Activated naive CD8-positive, alpha-beta T cell (primary cell): ENCODE measurements around the gene SRP72.
"Not testable (repeated sequence)": the region's sequence is repeated elsewhere in the genome, so short reads cannot be mapped to it uniquely, and the experiment has no call there.

ENCODE experiments used
- H3K27ac Mint-ChIP-seq: one replicate; pipeline ENCODE4 v1.8.0; 2021; ENCODE audit warnings: mixed read lengths
- H3K27me3 Mint-ChIP-seq: one replicate; pipeline ENCODE4 v1.8.0; 2021; ENCODE audit warnings: mixed read lengths
- H3K36me3 Mint-ChIP-seq: one replicate; pipeline ENCODE4 v1.8.0; 2021; ENCODE audit warnings: mixed read lengths
- H3K4me1 Mint-ChIP-seq: one replicate; pipeline ENCODE4 v1.8.0; 2021; ENCODE audit warnings: low read depth, mixed read lengths
- H3K4me3 Mint-ChIP-seq: one replicate; pipeline ENCODE4 v1.8.0; 2021; ENCODE audit warnings: mild to moderate bottlenecking, mixed read lengths
- H3K9me3 Mint-ChIP-seq: one replicate; pipeline ENCODE4 v1.8.0; 2021; ENCODE audit warnings: low read depth, mixed read lengths

SRP72 gene

GRCh38 chr4:56448301-56448700, 19.1 kb upstream of the SRP72 start:
- Mint-ChIP-seq H3K27ac (no peak overlapping the region), H3K36me3 (peaks cover 21% of the 10 kb centered on the region), H3K27me3 (no peaks in the 10 kb centered on the region)

GRCh38 chr4:56449475-56449874, 17.9 kb upstream of the SRP72 start:
- H3K4me3 Mint-ChIP-seq: not testable (repeated sequence)

More at GRCh38 chr4:56448301-56448700, 19.1 kb upstream of the SRP72 start:
- H3K9me3 Mint-ChIP-seq: no peaks in the 10 kb centered on the region
- H3K4me1 Mint-ChIP-seq: peaks cover 19% of the 10 kb centered on the region
- H3K4me3 Mint-ChIP-seq: no peak overlapping the region

GRCh38 chr4:56450342-56450741, 17.1 kb upstream of the SRP72 start:
- no peaks in the 10 kb centered on the region for H3K27me3 Mint-ChIP-seq
- no peak overlapping the region for H3K4me3 Mint-ChIP-seq
- H3K4me1 Mint-ChIP-seq: peaks cover 9% of the 10 kb centered on the region
- H3K9me3 Mint-ChIP-seq: no peaks in the 10 kb centered on the region
- no peak overlapping the region for H3K27ac Mint-ChIP-seq
- peaks cover 23% of the 10 kb centered on the region for H3K36me3 Mint-ChIP-seq

More at GRCh38 chr4:56449475-56449874, 17.9 kb upstream of the SRP72 start:
- Mint-ChIP-seq H3K36me3 (peaks cover 20% of the 10 kb centered on the region), H3K4me1 (peaks cover 14% of the 10 kb centered on the region)
- H3K27ac Mint-ChIP-seq, H3K27me3 Mint-ChIP-seq, H3K9me3 Mint-ChIP-seq: not testable (repeated sequence)

- Mint-ChIP-seq H3K36me3 (peaks cover 27% of the 10 kb centered on the region), H3K4me1 (peaks cover 31% of the 10 kb centered on the region), H3K4me3 (no peak overlapping the region), H3K9me3 (no peaks in the 10 kb centered on the region), H3K27me3 (no peaks in the 10 kb centered on the region), H3K27ac (peak overlapping the region; percentile 83)
These were observed 7.3 kb upstream of the SRP72 start for GRCh38 chr4:56460085-56460484.

GRCh38 chr4:56462157-56462556, 5.3 kb upstream of the SRP72 start:
- Mint-ChIP-seq H3K9me3 (no peaks in the 10 kb centered on the region), H3K36me3 (peaks cover 15% of the 10 kb centered on the region), H3K27me3 (no peaks in the 10 kb centered on the region), H3K4me1 (peaks cover 45% of the 10 kb centered on the region), H3K4me3 (no peak overlapping the region), H3K27ac (no peak overlapping the region)

DNA sequence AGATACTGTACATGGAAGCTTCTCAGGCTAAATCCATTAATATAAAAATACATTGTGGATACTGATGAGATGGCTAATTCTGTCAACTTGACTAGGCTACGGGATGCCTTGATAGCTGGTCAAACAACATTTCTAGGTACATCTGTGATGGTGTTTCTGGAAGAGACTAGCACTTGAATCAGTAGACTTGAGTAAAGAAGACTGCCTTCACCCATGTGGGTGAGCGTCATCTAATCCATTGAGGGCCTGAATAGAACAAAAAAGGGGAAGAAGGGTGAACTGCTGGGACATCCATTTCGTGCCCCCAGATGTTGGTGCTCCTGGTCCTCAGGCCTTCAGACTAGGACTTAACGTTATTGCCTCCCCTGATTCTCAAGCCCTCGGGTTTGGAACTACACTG, 3.7 kb upstream of the SRP72 start:
- Mint-ChIP-seq H3K36me3 (peaks cover 15% of the 10 kb centered on the region), H3K27ac (no peak overlapping the region), H3K9me3 (no peaks in the 10 kb centered on the region), H3K4me3 (no peak overlapping the region), H3K27me3 (no peaks in the 10 kb centered on the region), H3K4me1 (peaks cover 55% of the 10 kb centered on the region)

- Mint-ChIP-seq H3K27me3 (no peaks in the 10 kb centered on the region), H3K4me1 (peaks cover 63% of the 10 kb centered on the region), H3K27ac (no peak overlapping the region), H3K4me3 (peak overlapping the region; percentile 98), H3K9me3 (no peaks in the 10 kb centered on the region), H3K36me3 (peaks cover 17% of the 10 kb centered on the region)
These were observed 2.8 kb upstream of the SRP72 start for GRCh38 chr4:56464581-56464980.

GRCh38 chr4:56465599-56466295, 1.7 kb upstream of the SRP72 start:
- Mint-ChIP-seq H3K9me3 (no peaks in the 10 kb centered on the region), H3K27ac (peak overlapping the region; percentile 96), H3K4me1 (peaks cover 64% of the 10 kb centered on the region), H3K4me3 (peak overlapping the region; percentile 98), H3K27me3 (no peaks in the 10 kb centered on the region), H3K36me3 (peaks cover 14% of the 10 kb centered on the region)

- not testable (repeated sequence) for H3K9me3 Mint-ChIP-seq, H3K27me3 Mint-ChIP-seq
- Mint-ChIP-seq H3K4me3 (peak overlapping the region; percentile 98), H3K27ac (peak overlapping the region; percentile 96), H3K36me3 (peaks cover 14% of the 10 kb centered on the region), H3K4me1 (peaks cover 60% of the 10 kb centered on the region)
These were observed 1.1 kb upstream of the SRP72 start for GRCh38 chr4:56466296-56466761.

DNA sequence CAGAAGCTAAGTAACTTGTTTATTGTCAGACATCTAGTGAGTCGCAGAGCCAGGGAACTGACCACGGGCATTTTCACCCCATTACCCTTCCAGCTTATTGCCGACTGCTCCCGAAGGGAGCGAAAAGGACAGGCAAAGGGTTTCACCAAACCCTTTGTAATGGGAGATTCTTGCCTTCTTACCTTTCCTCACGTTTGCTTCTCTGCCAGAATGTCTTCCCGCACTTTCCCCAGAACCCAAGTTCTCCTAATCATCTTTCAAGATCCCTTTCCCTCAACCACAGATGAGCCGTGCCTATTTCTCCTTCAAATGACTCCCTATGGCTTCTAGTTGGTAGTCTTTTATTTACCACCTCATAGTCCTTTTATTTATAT, 520 bp upstream of the SRP72 start:
- H3K27ac Mint-ChIP-seq: peak overlapping the region; percentile 96
- H3K4me1 Mint-ChIP-seq: peaks cover 60% of the 10 kb centered on the region
- peak overlapping the region; percentile 98 for H3K4me3 Mint-ChIP-seq
- H3K27me3 Mint-ChIP-seq: no peaks in the 10 kb centered on the region
- H3K36me3 Mint-ChIP-seq: peaks cover 17% of the 10 kb centered on the region
- no peaks in the 10 kb centered on the region for H3K9me3 Mint-ChIP-seq

DNA sequence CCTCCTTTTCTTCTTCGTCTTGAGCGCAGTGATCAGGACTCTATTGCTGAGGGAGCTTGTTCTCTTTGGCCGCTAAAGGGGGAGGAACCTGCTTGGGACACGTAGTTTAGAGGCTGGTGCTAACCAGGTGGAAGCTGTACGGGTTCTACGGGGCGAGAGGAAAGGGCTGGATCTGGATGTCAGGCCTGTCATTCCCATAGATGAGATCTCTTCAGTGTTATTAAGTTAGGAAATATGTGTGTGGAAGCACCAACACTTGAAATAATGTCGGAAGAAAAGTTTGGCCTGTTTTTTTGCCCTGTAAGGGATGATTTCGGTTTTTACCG, 643 bp downstream of the SRP72 start:
- peak overlapping the region; percentile 98 for H3K4me3 Mint-ChIP-seq
- no peaks in the 10 kb centered on the region for H3K9me3 Mint-ChIP-seq
- H3K27me3 Mint-ChIP-seq: no peaks in the 10 kb centered on the region
- H3K27ac Mint-ChIP-seq: peak overlapping the region; percentile 96
- peaks cover 12% of the 10 kb centered on the region for H3K36me3 Mint-ChIP-seq
- peaks cover 57% of the 10 kb centered on the region for H3K4me1 Mint-ChIP-seq

GRCh38 chr4:56469489-56470210, 2.2 kb downstream of the SRP72 start:
- no peaks in the 10 kb centered on the region for H3K27me3 Mint-ChIP-seq
- peaks cover 45% of the 10 kb centered on the region for H3K4me1 Mint-ChIP-seq
- H3K9me3 Mint-ChIP-seq: no peaks in the 10 kb centered on the region
- peak overlapping the region; percentile 98 for H3K4me3 Mint-ChIP-seq
- peaks cover 14% of the 10 kb centered on the region for H3K36me3 Mint-ChIP-seq
- H3K27ac Mint-ChIP-seq: peak overlapping the region; percentile 16

GRCh38 chr4:56475917-56476316, 8.5 kb downstream of the SRP72 start:
- no peak overlapping the region for H3K27ac Mint-ChIP-seq
- peaks cover 1% of the 10 kb centered on the region for H3K4me1 Mint-ChIP-seq
- H3K27me3 Mint-ChIP-seq: no peaks in the 10 kb centered on the region
- H3K36me3 Mint-ChIP-seq: peaks cover 18% of the 10 kb centered on the region
- H3K9me3 Mint-ChIP-seq: no peaks in the 10 kb centered on the region
- no peak overlapping the region for H3K4me3 Mint-ChIP-seq

- H3K4me1 Mint-ChIP-seq: peaks cover 1% of the 10 kb centered on the region
- H3K36me3 Mint-ChIP-seq: peaks cover 13% of the 10 kb centered on the region
- H3K27ac Mint-ChIP-seq: no peak overlapping the region
- no peaks in the 10 kb centered on the region for H3K9me3 Mint-ChIP-seq
- H3K4me3 Mint-ChIP-seq: no peak overlapping the region
- H3K27me3 Mint-ChIP-seq: no peaks in the 10 kb centered on the region
These were observed 9.8 kb downstream of the SRP72 start for GRCh38 chr4:56477192-56477702.

DNA sequence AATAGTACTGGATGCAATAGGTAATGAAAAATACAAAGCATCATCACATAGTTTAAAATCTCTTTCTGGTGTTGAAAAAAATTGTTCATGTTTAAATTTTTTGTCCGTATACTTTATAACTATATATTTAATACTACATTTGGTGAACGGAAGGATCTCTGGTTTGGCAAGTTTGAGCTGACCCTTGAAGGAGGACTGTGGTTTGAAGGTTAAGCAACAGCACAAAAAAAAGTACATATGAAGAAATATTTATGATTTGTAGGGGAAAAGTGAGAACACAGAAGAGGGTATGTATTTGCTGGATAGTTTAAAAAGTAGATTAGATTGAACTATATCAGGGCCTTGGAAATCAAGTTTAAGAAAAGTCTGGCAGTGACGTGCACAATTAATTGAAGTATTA, 13.3 kb downstream of the SRP72 start:
- peaks cover 1% of the 10 kb centered on the region for H3K4me1 Mint-ChIP-seq
- H3K4me3 Mint-ChIP-seq: no peak overlapping the region
- no peaks in the 10 kb centered on the region for H3K27me3 Mint-ChIP-seq
- H3K9me3 Mint-ChIP-seq: no peaks in the 10 kb centered on the region
- H3K27ac Mint-ChIP-seq: no peak overlapping the region
- H3K36me3 Mint-ChIP-seq: peaks cover 9% of the 10 kb centered on the region
